Transverse colon (tissue), 4 donors: ENCODE measurements around the gene OAS3.

Source experiments
- CTCF ChIP-seq, 5 experiments: fragments of 200-600 bp in 3 of 5; fragments of 450-650 bp in 2 of 5; sonication (generic) in 3 of 5; IDR thresholded peaks; 1 replicate in 2 of 5; 2 replicates in 3 of 5; pipeline ENCODE4 v1.5.1; 2016 to 2017; ENCODE audit warnings: antibody characterized with exemption in 5 of 5, inconsistent platforms in 3 of 5, mild to moderate bottlenecking in 2 of 5, moderate library complexity in 1 of 5
- POLR2AphosphoS5 ChIP-seq, 3 donors: sonication (generic); formaldehyde crosslinking; IDR thresholded peaks; one replicate each; pipeline ENCODE4 v1.6.1; 2016; ENCODE audit warnings: antibody characterized with exemption in 3 of 3

DNA sequence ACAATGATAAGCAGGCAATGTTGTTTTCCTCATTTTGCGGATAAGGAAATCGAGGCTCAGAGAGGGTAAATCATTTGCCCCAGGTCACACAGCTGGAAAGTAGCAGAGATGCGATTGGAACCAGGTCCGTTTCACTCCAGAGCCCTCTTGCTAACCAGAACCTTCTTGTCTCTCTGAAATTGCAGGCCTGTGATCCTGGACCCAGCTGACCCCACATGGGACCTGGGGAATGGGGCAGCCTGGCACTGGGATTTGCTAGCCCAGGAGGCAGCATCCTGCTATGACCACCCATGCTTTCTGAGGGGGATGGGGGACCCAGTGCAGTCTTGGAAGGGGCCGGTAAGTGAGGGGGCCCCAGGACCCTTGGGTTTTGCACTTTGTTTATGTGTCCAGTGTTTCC is 9.5 kb downstream of the OAS3 start:
- no peak for TF ChIP-seq CTCF (IDR thresholded peaks at IDR 0.05)
- TF ChIP-seq POLR2AphosphoS5 (IDR thresholded peaks at IDR 0.05): no peak
